H1 (cell line): ENCODE measurements around the gene SRSF6. TPM values are rescaled to one million over a fixed set of nuclear protein-coding genes. Genes with fewer than 3 reads are reported as not detected.
"Not testable (repeated sequence)": the region's sequence is repeated elsewhere in the genome, so short reads cannot be mapped to it uniquely, and the experiment has no call there.

Experiments used
- CTCF ChIA-PET: fragments of 300-600 bp; sonication (Branson Sonifier 250); formaldehyde crosslinking; loops from one replicate; lab custom pipeline; 2021; ENCODE audit not compliant: partially characterized antibody; lab: Charles Lee
- POLR2A ChIA-PET: fragments of 300-600 bp; sonication (Branson Sonifier 250); formaldehyde crosslinking; loops from one replicate; lab custom pipeline; 2021; ENCODE audit warnings: inconsistent platforms; ENCODE audit not compliant: partially characterized antibody; lab: Charles Lee
- DNase-seq, 2 experiments: peaks; one replicate each; pipeline versions ENCODE4 v3.0.0 to v3.0.0-alpha.2; 2010 to 2022; ENCODE audit warnings: low spot score in 2 of 2, low read depth in 1 of 2, mixed read lengths in 1 of 2
- FAIRE-seq: peaks from 2 replicates; lab custom pipeline; 2011; peaks lifted over from hg19 to GRCh38; lab: Jason Lieb, UNC
- H2AFZ ChIP-seq: 2 replicates; pipeline ENCODE4 v1.8.1; 2012; ENCODE audit warnings: low read length, inconsistent platforms
- H2AK5ac ChIP-seq: 2 replicates; pipeline ENCODE4 v1.6.1; 2013; ENCODE audit warnings: low read depth, low read length
- H2BK120ac ChIP-seq: replicated peaks from 2 replicates; pipeline ENCODE3; 2013; ENCODE audit warnings: low read depth, low read length, inconsistent platforms
- H2BK12ac ChIP-seq: 2 replicates; pipeline ENCODE4 v1.6.1; 2013; ENCODE audit warnings: low read depth, low read length
- H2BK15ac ChIP-seq: 2 replicates; pipeline ENCODE4 v1.6.1; 2013; ENCODE audit warnings: low read length
- H2BK20ac ChIP-seq: 2 replicates; pipeline ENCODE4 v1.6.1; 2013; ENCODE audit warnings: low read length
- H2BK5ac ChIP-seq: 2 replicates; pipeline ENCODE4 v1.6.1; 2013; ENCODE audit warnings: low read depth, low read length
- H3K14ac ChIP-seq: 2 replicates; pipeline ENCODE4 v1.6.1; 2013; ENCODE audit warnings: inconsistent platforms; ENCODE audit not compliant: insufficient read length
- H3K18ac ChIP-seq: 2 replicates; pipeline ENCODE4 v1.6.1; 2013; ENCODE audit warnings: low read length; ENCODE audit errors: extremely low read depth
- H3K23ac ChIP-seq: 2 replicates; pipeline ENCODE4 v1.6.1; 2013; ENCODE audit warnings: inconsistent platforms; ENCODE audit not compliant: insufficient read length
- H3K23me2 ChIP-seq: 2 replicates; pipeline ENCODE4 v1.6.1; 2013; ENCODE audit warnings: low read depth, low read length
- H3K27ac ChIP-seq: 2 replicates; pipeline ENCODE4 v1.6.1; 2011; ENCODE audit warnings: low read depth, low read length, inconsistent platforms
- H3K27me3 ChIP-seq, 4 experiments: replicated peaks in 1 of 4; 1 replicate in 1 of 4; 2 replicates in 3 of 4; pipeline versions ENCODE4 v1.6.1 to v1.8.1; 2011 to 2013; ENCODE audit warnings: low read length in 3 of 4, mild to moderate bottlenecking in 3 of 4, inconsistent platforms in 2 of 4, mixed read lengths in 2 of 4, moderate library complexity in 1 of 4; ENCODE audit not compliant: control insufficient read depth in 3 of 4, insufficient read depth in 3 of 4; ENCODE audit errors: extremely low read depth in 1 of 4
- H3K36me3 ChIP-seq, 4 experiments: 2 replicates each; pipeline versions ENCODE4 v1.6.1 to v1.8.1; 2011 to 2013; ENCODE audit warnings: mild to moderate bottlenecking in 4 of 4, low read length in 3 of 4, moderate library complexity in 2 of 4, control low read depth in 1 of 4, inconsistent platforms in 1 of 4; ENCODE audit not compliant: insufficient read depth in 4 of 4, control insufficient read depth in 2 of 4
- H3K4ac ChIP-seq: replicated peaks from 2 replicates; pipeline ENCODE3; 2013; ENCODE audit warnings: low read length, low read depth, mixed read lengths, inconsistent platforms; ENCODE audit not compliant: insufficient read length
- H3K4me1 ChIP-seq, 4 experiments: replicated peaks in 1 of 4; 1 replicate in 1 of 4; 2 replicates in 3 of 4; pipeline versions ENCODE4 v1.6.1 to v1.8.1; 2011 to 2013; ENCODE audit warnings: low read length in 3 of 4, inconsistent platforms in 2 of 4, mixed read lengths in 1 of 4; ENCODE audit not compliant: insufficient read depth in 4 of 4, control insufficient read depth in 3 of 4
- H3K4me2 ChIP-seq, 2 experiments: 2 replicates each; pipeline versions ENCODE4 v1.6.1 to v1.8.1; 2011 to 2013; ENCODE audit warnings: low read depth in 2 of 2, low read length in 2 of 2, control low read depth in 1 of 2, inconsistent platforms in 1 of 2, mild to moderate bottlenecking in 1 of 2; ENCODE audit not compliant: insufficient read depth in 1 of 2
- H3K4me3 ChIP-seq, 4 experiments: fragments of 200-600, 300-600 bp in 1 of 4; sonication (generic), shearing (Covaris generic), sonication (Bioruptor Twin) in 1 of 4; 2 replicates each; pipeline versions ENCODE4 v1.5.1 to v1.8.1; 2011 to 2016; ENCODE audit warnings: low read length in 4 of 4, low read depth in 3 of 4, control low read depth in 2 of 4, inconsistent platforms in 2 of 4, mild to moderate bottlenecking in 2 of 4, mixed read lengths in 1 of 4, moderate library complexity in 1 of 4; ENCODE audit not compliant: insufficient read depth in 2 of 4; ENCODE audit errors: extremely low read depth in 1 of 4
- H3K56ac ChIP-seq: replicated peaks from 2 replicates; pipeline ENCODE3; 2013; ENCODE audit warnings: low read depth, mild to moderate bottlenecking, mixed read lengths, low read length, inconsistent platforms; ENCODE audit not compliant: insufficient read length
- H3K79me1 ChIP-seq: 2 replicates; pipeline ENCODE4 v1.6.1; 2013; ENCODE audit warnings: low read depth, low read length, control low read depth
- H3K79me2 ChIP-seq, 2 experiments: 2 replicates each; pipeline versions ENCODE4 v1.6.1 to v1.8.1; 2012 to 2013; ENCODE audit warnings: low read length in 2 of 2, mild to moderate bottlenecking in 2 of 2, inconsistent platforms in 1 of 2; ENCODE audit not compliant: insufficient read depth in 2 of 2, control insufficient read depth in 1 of 2
- H3K9ac ChIP-seq, 4 experiments: replicated peaks in 1 of 4; 1 replicate in 1 of 4; 2 replicates in 3 of 4; pipeline versions ENCODE4 v1.6.1 to v1.8.1; 2011 to 2013; ENCODE audit warnings: low read depth in 3 of 4, low read length in 3 of 4, control low read depth in 2 of 4, mild to moderate bottlenecking in 2 of 4, moderate library complexity in 2 of 4, inconsistent platforms in 1 of 4; ENCODE audit errors: extremely low read depth in 1 of 4
- H3K9me3 ChIP-seq, 2 experiments: 2 replicates each; pipeline versions ENCODE4 v1.6.1 to v1.8.1; 2012 to 2013; ENCODE audit warnings: mild to moderate bottlenecking in 2 of 2, moderate library complexity in 2 of 2, control low read depth in 1 of 2, inconsistent platforms in 1 of 2, low read depth in 1 of 2, low read length in 1 of 2, mixed read lengths in 1 of 2; ENCODE audit not compliant: insufficient read depth in 2 of 2
- H4K20me1 ChIP-seq, 2 experiments: replicated peaks in 1 of 2; 2 replicates each; pipeline versions ENCODE3 to v1.8.1; 2011 to 2013; ENCODE audit warnings: inconsistent platforms in 2 of 2, low read length in 2 of 2, mild to moderate bottlenecking in 1 of 2; ENCODE audit not compliant: insufficient read depth in 2 of 2, control insufficient read depth in 1 of 2
- H4K5ac ChIP-seq: 2 replicates; pipeline ENCODE4 v1.6.1; 2013; ENCODE audit warnings: low read length, low read depth, mixed read lengths, inconsistent platforms; ENCODE audit not compliant: insufficient read length
- H4K8ac ChIP-seq: 2 replicates; pipeline ENCODE4 v1.8.0; 2013; ENCODE audit warnings: mild to moderate bottlenecking, moderate library complexity, low read length, inconsistent platforms; ENCODE audit not compliant: insufficient read depth; ENCODE audit errors: extremely low read depth
- H4K91ac ChIP-seq: replicated peaks from 2 replicates; pipeline ENCODE3; 2013; ENCODE audit warnings: low read length, mixed read lengths, inconsistent platforms; ENCODE audit not compliant: insufficient read length
- WGBS, 2 experiments: shearing (Covaris generic) in 1 of 2; methylation state at CpG; one replicate each; pipeline versions ENCODE4 v1.1.6 to v1.1.7; 2013 to 2015; ENCODE audit warnings: low lambda C conversion rate in 2 of 2, mixed read lengths in 2 of 2, inconsistent platforms in 1 of 2, low coverage in 1 of 2, missing lambda C conversion rate in 1 of 2; ENCODE audit not compliant: insufficient replicate concordance in 2 of 2, insufficient coverage in 1 of 2, insufficient read length in 1 of 2; ENCODE audit errors: extremely low coverage in 1 of 2, missing lambda C conversion rate in 1 of 2; 5-methylcytosine and 5-hydroxymethylcytosine counted together
- polyA plus RNA-seq, 7 experiments: library from polyadenylated mRNA; depleted of rRNA in 3 of 7; stranded (reverse) in 5 of 7; unstranded in 2 of 7; fragments of >200 nt in 5 of 7; fragments of 200-250 nt in 2 of 7; gene quantifications; 1 replicate in 5 of 7; 2 replicates in 1 of 7; 4 replicates in 1 of 7; pipeline versions ENCODE4 v1.2.1 to v1.2.3, GENCODE V29; 2011 to 2013; ENCODE audit warnings: missing spikeins in 2 of 7, mixed read lengths in 2 of 7
- total RNA-seq: library from RNA; stranded (reverse); fragmentation: NEBNext Ultra II Directional; extraction: Animal tissue kit (Norgen Biotek cat#: 25700); gene quantifications from 2 replicates; pipeline ENCODE4 v1.2.1, GENCODE V29; 2021

The SRSF6 gene
- total and polyA plus RNA-seq, 2 of the 8 experiments (the other 6 are each of a cell fraction or from before 2014, with no cell fraction given), result 48.0 to 171 TPM

- not testable (repeated sequence) for H3K79me2 ChIP-seq, H2AK5ac ChIP-seq, H4K8ac ChIP-seq, H4K5ac ChIP-seq, H2BK20ac ChIP-seq, H2BK15ac ChIP-seq, H3K4ac ChIP-seq, H3K79me1 ChIP-seq, H2BK5ac ChIP-seq, H3K27me3 ChIP-seq, H3K23me2 ChIP-seq, H3K18ac ChIP-seq, H3K4me1 ChIP-seq, H3K4me2 ChIP-seq, H3K14ac ChIP-seq, H4K91ac ChIP-seq, H3K4me3 ChIP-seq, H3K27ac ChIP-seq, DNase-seq, FAIRE-seq, H2AFZ ChIP-seq, H2BK120ac ChIP-seq, H3K23ac ChIP-seq, H3K56ac ChIP-seq, H3K36me3 ChIP-seq, H2BK12ac ChIP-seq, H4K20me1 ChIP-seq, H3K9ac ChIP-seq
- 95% methylated on average over 7 of the region's 7 CpGs; no CpG with 5 or more reads in 1 of the 2 experiments for WGBS, 2 experiments
- ChIA-PET POLR2A (interaction anchor here (1.5 kb wide), 1 partner anchor 9 kb away, joined by 5 read pairs; no protein-coding TSS in a partner anchor), CTCF (interaction anchor here (0.7 kb wide), 1 partner anchor 312 kb away, joined by 3 read pairs; no protein-coding TSS in a partner anchor)
- peaks cover 0 to 10% of the 10 kb centered on the region in 2 experiments for H3K9me3 ChIP-seq
Measured at GRCh38 chr20:43420913-43421312, 36.8 kb upstream of the SRSF6 start.
